Fibroblast of lung (primary cell): ENCODE measurements around the gene TNK2. TPM values are rescaled to one million over a fixed set of nuclear protein-coding genes. Genes with fewer than 3 reads are reported as not detected.

Source experiments
- DNase-seq, 2 donors: peaks; one replicate each; pipeline versions ENCODE4 v3.0.0 to v3.0.0-alpha.2; 2010; ENCODE audit warnings: low read depth in 2 of 2
- H2AFZ ChIP-seq: 2 replicates; pipeline ENCODE4 v1.5.1; 2012; ENCODE audit warnings: low read length, control low read depth, inconsistent platforms
- H3K27ac ChIP-seq: 2 replicates; pipeline ENCODE4 v1.5.1; 2011; ENCODE audit warnings: low read length, control low read depth; ENCODE audit not compliant: insufficient read depth
- H3K27me3 ChIP-seq: 2 replicates; pipeline ENCODE4 v1.5.1; 2011; ENCODE audit warnings: mild to moderate bottlenecking, low read length; ENCODE audit not compliant: control insufficient read depth, insufficient read depth
- H3K36me3 ChIP-seq: 2 replicates; pipeline ENCODE4 v1.5.1; 2011; ENCODE audit warnings: low read length; ENCODE audit not compliant: control insufficient read depth, insufficient read depth
- H3K4me1 ChIP-seq: 2 replicates; pipeline ENCODE4 v1.5.1; 2011; ENCODE audit warnings: low read length; ENCODE audit not compliant: control insufficient read depth, insufficient read depth; ENCODE audit errors: extremely low read depth
- H3K4me2 ChIP-seq: 2 replicates; pipeline ENCODE4 v1.5.1; 2011; ENCODE audit warnings: low read length, control low read depth; ENCODE audit not compliant: insufficient read depth; ENCODE audit errors: extremely low read depth
- H3K4me3 ChIP-seq, 4 experiments: fragments of 200-600 bp in 1 of 4; sonication (generic) in 1 of 4; replicated peaks in 1 of 4; 2 replicates each; pipeline ENCODE4 v1.5.1; 2011 to 2016; ENCODE audit warnings: low read length in 4 of 4, low read depth in 3 of 4, mild to moderate bottlenecking in 3 of 4, control low read depth in 2 of 4, inconsistent platforms in 1 of 4, mixed read lengths in 1 of 4; ENCODE audit not compliant: insufficient read depth in 1 of 4; ENCODE audit errors: control extremely low read depth in 1 of 4
- H3K79me2 ChIP-seq: 2 replicates; pipeline ENCODE4 v1.5.1; 2012; ENCODE audit warnings: mild to moderate bottlenecking, low read length, inconsistent platforms; ENCODE audit not compliant: control insufficient read depth, insufficient read depth
- H3K9ac ChIP-seq: 2 replicates; pipeline ENCODE4 v1.5.1; 2011; ENCODE audit warnings: mild to moderate bottlenecking, low read length, control low read depth; ENCODE audit not compliant: insufficient read depth
- H3K9me3 ChIP-seq: 2 replicates; pipeline ENCODE4 v1.5.1; 2012; ENCODE audit warnings: low read depth, low read length; ENCODE audit not compliant: control insufficient read depth, insufficient read depth
- H4K20me1 ChIP-seq: 2 replicates; pipeline ENCODE4 v1.5.1; 2011; ENCODE audit warnings: low read length; ENCODE audit not compliant: control insufficient read depth, insufficient read depth; ENCODE audit errors: extremely low read depth
- EZH2 ChIP-seq: IDR thresholded peaks from 2 replicates; pipeline ENCODE4 v1.5.1; 2012; ENCODE audit warnings: low read length, control low read depth, mild to moderate bottlenecking; ENCODE audit errors: missing control alignments
- polyA plus RNA-seq, 2 donors: library from polyadenylated mRNA; depleted of rRNA in 1 of 2; stranded (reverse) in 1 of 2; unstranded in 1 of 2; fragments of >200 nt; gene quantifications; 2 replicates each; pipeline ENCODE4 v1.2.1, GENCODE V29; 2011 to 2012; ENCODE audit warnings: missing spikeins in 1 of 2
- total RNA-seq: library from RNA; depleted of rRNA; stranded (reverse); fragments of >200 nt; gene quantifications from 2 replicates; pipeline ENCODE4 v1.2.1, GENCODE V29; 2014
- TF ChIP-seq, protein P1 (sequence below), 2 donors: IDR thresholded peaks in 1 of 2; conservative IDR thresholded peaks in 1 of 2; 1 replicate in 1 of 2; 2 replicates in 1 of 2; pipeline ENCODE4 v1.5.1; 2011 to 2012; ENCODE audit warnings: low read length in 2 of 2, control low read depth in 1 of 2, inconsistent platforms in 1 of 2, low read depth in 1 of 2, mild to moderate bottlenecking in 1 of 2

Gene TNK2
- total and polyA plus RNA-seq, 2 donors (not counting 1 experiment from before 2014, with no cell fraction given) = 2.5 to 10.7 TPM

DNA sequence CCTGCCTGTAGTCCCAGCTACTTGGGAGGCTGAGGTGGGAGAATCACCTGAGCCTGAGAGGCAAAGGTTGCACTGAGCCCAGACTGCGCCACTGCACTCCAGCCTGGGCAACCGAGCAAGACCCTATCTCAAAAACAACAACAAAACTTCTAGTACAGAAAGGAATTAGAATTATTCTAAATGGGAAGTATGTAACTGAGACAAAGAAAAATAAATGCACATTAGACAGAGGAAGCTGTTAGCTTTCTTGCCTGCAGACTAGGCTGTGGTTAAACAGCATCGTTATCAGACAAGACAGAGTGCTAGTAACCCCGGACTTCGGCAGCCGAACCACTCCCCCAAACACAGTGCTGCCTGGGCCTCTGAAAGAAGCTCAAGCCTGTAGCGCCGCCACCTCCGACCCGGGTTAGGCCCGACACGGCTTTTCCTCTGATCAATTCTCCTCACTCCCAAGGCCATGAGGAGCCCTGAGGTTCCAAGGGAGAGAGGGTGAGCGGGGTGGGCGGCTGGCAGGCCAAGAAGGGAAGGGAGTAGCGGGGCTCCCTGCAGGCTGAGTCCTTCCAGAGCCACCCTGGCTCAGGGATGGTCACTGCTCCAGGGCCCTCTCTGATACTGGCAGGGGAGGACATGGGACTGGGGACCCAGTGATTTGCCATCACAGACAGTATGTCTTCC, 51.8 kb downstream of the TNK2 start:
- Histone ChIP-seq H4K20me1 (no peaks in the 10 kb centered on the region), H3K4me1 (no peaks in the 10 kb centered on the region), H3K27ac (no peak overlapping the region), H3K4me2 (no peak overlapping the region), H3K9me3 (no peaks in the 10 kb centered on the region), H3K36me3 (no peaks in the 10 kb centered on the region), H3K9ac (no peak overlapping the region), H3K79me2 (no peaks in the 10 kb centered on the region), H3K27me3 (no peaks in the 10 kb centered on the region), H2AFZ (no peak overlapping the region), H3K4me3 (no peak overlapping the region)
- TF ChIP-seq, protein P1, sequence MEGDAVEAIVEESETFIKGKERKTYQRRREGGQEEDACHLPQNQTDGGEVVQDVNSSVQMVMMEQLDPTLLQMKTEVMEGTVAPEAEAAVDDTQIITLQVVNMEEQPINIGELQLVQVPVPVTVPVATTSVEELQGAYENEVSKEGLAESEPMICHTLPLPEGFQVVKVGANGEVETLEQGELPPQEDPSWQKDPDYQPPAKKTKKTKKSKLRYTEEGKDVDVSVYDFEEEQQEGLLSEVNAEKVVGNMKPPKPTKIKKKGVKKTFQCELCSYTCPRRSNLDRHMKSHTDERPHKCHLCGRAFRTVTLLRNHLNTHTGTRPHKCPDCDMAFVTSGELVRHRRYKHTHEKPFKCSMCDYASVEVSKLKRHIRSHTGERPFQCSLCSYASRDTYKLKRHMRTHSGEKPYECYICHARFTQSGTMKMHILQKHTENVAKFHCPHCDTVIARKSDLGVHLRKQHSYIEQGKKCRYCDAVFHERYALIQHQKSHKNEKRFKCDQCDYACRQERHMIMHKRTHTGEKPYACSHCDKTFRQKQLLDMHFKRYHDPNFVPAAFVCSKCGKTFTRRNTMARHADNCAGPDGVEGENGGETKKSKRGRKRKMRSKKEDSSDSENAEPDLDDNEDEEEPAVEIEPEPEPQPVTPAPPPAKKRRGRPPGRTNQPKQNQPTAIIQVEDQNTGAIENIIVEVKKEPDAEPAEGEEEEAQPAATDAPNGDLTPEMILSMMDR (conservative IDR thresholded peaks at IDR 0.05 in 1 of 2, IDR thresholded peaks at IDR 0.05 in 1 of 2; ENCODE audit: low read depth in 1 of 2, low read length in 2 of 2) = no peak
- TF ChIP-seq EZH2 = no peak
- DNase-seq = no peak

DNA sequence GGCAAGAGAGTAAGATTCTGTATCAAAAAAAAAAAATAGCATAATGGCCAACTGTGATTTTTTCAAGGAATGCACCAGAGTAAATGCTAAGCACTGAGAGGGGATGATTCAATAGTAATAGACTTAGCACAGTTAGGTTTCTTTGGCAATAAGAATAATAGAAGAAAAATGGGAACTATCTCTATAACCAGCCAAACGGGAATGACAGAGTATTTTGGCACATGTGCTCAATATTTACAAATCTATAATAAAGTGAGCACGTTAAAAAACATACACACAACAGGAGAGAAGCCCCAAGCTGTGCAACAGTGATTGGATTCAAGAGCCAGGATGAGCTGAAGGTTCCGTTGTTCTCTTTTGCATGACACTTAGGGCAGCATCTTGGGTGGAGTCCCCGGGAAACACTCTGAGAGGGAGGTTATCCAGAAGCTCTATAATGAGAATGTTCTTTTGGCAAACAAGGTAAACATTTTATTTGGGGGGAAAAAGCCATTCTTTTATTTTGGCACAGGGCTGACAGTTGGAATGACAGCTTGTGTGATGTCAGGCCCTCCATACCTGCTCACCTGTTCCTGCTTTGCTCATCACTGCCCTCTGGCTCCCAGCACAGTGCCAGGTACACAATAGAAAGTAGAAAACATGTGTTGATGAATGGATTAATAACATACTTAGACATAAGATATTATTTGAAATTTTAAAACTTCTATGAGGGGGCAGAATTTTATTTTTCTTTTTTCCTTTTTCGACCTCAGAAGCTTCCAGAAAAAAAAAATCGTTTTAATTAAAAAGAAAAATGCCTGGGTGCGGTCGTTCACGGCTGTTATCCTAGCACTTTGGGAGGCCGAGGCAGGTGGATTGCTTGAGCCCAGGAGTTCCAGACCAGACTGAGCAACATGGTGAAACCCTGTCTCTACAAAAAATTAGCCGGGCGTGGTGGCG, 52.6 kb downstream of the TNK2 start:
- H3K9me3 ChIP-seq = no peaks in the 10 kb centered on the region
- no peaks in the 10 kb centered on the region for H3K4me1 ChIP-seq
- no peaks in the 10 kb centered on the region for H3K36me3 ChIP-seq
- DNase-seq = no peak
- no peak overlapping the region for H3K27ac ChIP-seq
- no peak overlapping the region for H3K4me3 ChIP-seq
- no peak overlapping the region for H3K9ac ChIP-seq
- no peaks in the 10 kb centered on the region for H4K20me1 ChIP-seq
- TF ChIP-seq, protein P1 (conservative IDR thresholded peaks at IDR 0.05 in 1 of 2, IDR thresholded peaks at IDR 0.05 in 1 of 2; ENCODE audit: low read depth in 1 of 2, low read length in 2 of 2) = no peak
- no peak for TF ChIP-seq EZH2
- H2AFZ ChIP-seq = no peak overlapping the region
- no peaks in the 10 kb centered on the region for H3K79me2 ChIP-seq
- no peak overlapping the region for H3K4me2 ChIP-seq
- no peaks in the 10 kb centered on the region for H3K27me3 ChIP-seq

DNA sequence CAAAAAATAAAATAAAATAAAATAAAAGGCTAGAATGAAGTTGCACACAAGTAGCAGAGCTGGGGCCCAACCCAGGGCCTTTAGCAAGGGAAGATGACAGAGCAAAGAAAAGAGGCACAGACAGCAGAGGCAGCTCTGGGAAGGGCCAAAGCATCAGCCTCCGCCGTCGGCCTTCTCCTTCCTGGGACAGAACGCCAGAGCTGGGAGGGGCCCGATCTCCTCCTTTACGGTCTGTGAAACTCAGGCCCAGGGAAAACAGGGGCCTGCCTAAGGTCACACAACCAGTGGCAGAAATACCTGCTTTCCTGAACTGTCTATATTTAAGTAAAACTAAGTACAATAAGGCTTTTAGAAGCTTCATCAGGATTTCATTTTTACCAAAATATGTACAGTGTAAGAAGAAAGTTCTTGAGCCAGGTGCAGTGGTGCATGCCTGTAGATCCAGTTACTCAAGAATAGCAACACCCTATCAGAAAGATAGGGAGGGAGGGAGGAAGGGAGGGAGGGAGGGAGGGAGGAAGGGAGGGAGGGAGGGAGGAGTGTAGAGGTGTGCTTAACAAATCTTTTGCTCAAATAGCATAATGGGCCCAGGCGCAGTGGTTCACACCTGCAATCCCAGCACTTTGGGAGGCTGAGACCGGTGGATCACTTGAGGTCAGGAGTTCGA, 53.6 kb downstream of the TNK2 start:
- H3K9ac ChIP-seq = no peak overlapping the region
- no peak overlapping the region for H2AFZ ChIP-seq
- no peak overlapping the region for H3K27ac ChIP-seq
- H3K79me2 ChIP-seq = no peaks in the 10 kb centered on the region
- H3K4me3 ChIP-seq = no peak overlapping the region
- TF ChIP-seq EZH2 = no peak
- TF ChIP-seq, protein P1 (conservative IDR thresholded peaks at IDR 0.05 in 1 of 2, IDR thresholded peaks at IDR 0.05 in 1 of 2; ENCODE audit: low read depth in 1 of 2, low read length in 2 of 2) = no peak
- no peaks in the 10 kb centered on the region for H4K20me1 ChIP-seq
- no peaks in the 10 kb centered on the region for H3K4me1 ChIP-seq
- no peak for DNase-seq
- H3K36me3 ChIP-seq = no peaks in the 10 kb centered on the region
- H3K27me3 ChIP-seq = no peaks in the 10 kb centered on the region
- H3K4me2 ChIP-seq = no peak overlapping the region
- no peaks in the 10 kb centered on the region for H3K9me3 ChIP-seq
